ENCODE data around the gene TNS3. TPM values are rescaled to one million over a fixed set of nuclear protein-coding genes. Genes with fewer than 3 reads are reported as not detected.

Gene TNS3
- total RNA-seq, 4 donors from 2014 or later = 34.6 to 52.5 (median 48.6) TPM

GRCh38 chr7:47507522-47507921 lies 74.4 kb downstream of the TNS3 start:
- peaks cover 33 to 67% (median 59%) of the 10 kb centered on the region in 4 donors for H3K4me1 ChIP-seq
- H3K27me3 ChIP-seq = no peaks in the 10 kb centered on the region
- H3K36me3 ChIP-seq = no peaks in the 10 kb centered on the region
- H3K4me3 ChIP-seq = no peak overlapping the region
- no peak for DNase-seq (ENCODE audit: extremely low spot score)
- H3K9me3 ChIP-seq = no peaks in the 10 kb centered on the region
- 85% methylated on average over 4 of the region's 9 CpGs for WGBS
- TF ChIP-seq POLR2AphosphoS5 (IDR thresholded peaks at IDR 0.05) = no peak
- TF ChIP-seq CTCF (IDR thresholded peaks at IDR 0.05) = no peak
- TF ChIP-seq POLR2A (IDR thresholded peaks at IDR 0.05; ENCODE audit: low read depth) = no peak
- TF ChIP-seq EP300 (IDR thresholded peaks at IDR 0.05) = no peak
- intact Hi-C loops (cut with DNase I) = no loop called here
- no peak overlapping the region for H3K27ac ChIP-seq (replicated peaks in 1 of 4)

GRCh38 chr7:47506382-47507339 lies 75.2 kb downstream of the TNS3 start:
- peaks cover 38 to 67% (median 58%) of the 10 kb centered on the region in 4 donors for H3K4me1 ChIP-seq
- H3K27ac ChIP-seq (replicated peaks in 1 of 4) = no peak overlapping the region

GRCh38 chr7:47505312-47506007 lies 76.5 kb downstream of the TNS3 start:
- Histone ChIP-seq H3K36me3 (no peaks in the 10 kb centered on the region), H3K27me3 (no peaks in the 10 kb centered on the region), H3K4me3 (no peak overlapping the region), H3K9me3 (no peaks in the 10 kb centered on the region), H3K27ac (replicated peaks in 1 of 4) (no peak overlapping the region), H3K4me1 (peaks cover 46 to 67% (median 62%) of the 10 kb centered on the region in 4 donors)
- 82% methylated on average over 9 of the region's 12 CpGs for WGBS
- TF ChIP-seq POLR2A (IDR thresholded peaks at IDR 0.05; ENCODE audit: low read depth) (no peak), POLR2AphosphoS5 (IDR thresholded peaks at IDR 0.05) (no peak), EP300 (IDR thresholded peaks at IDR 0.05) (no peak), CTCF (IDR thresholded peaks at IDR 0.05) (no peak)
- DNase-seq (ENCODE audit: extremely low spot score) = no peak
- intact Hi-C loops (cut with DNase I) = no loop called here

More at GRCh38 chr7:47506382-47507339, 75.2 kb downstream of the TNS3 start:
- H3K4me3 ChIP-seq = no peak overlapping the region
- no peaks in the 10 kb centered on the region for H3K9me3 ChIP-seq
- no peak for DNase-seq (ENCODE audit: extremely low spot score)
- no peaks in the 10 kb centered on the region for H3K36me3 ChIP-seq
- intact Hi-C loops (cut with DNase I) = no loop called here
- H3K27me3 ChIP-seq = no peaks in the 10 kb centered on the region
- 58% methylated on average over 13 of the region's 14 CpGs for WGBS
- TF ChIP-seq POLR2A (IDR thresholded peaks at IDR 0.05; ENCODE audit: low read depth) = no peak
- TF ChIP-seq CTCF (IDR thresholded peaks at IDR 0.05) = no peak
- no peak for TF ChIP-seq EP300 (IDR thresholded peaks at IDR 0.05)
- no peak for TF ChIP-seq POLR2AphosphoS5 (IDR thresholded peaks at IDR 0.05)

- peaks cover 50 to 74% (median 67%) of the 10 kb centered on the region in 4 donors for H3K4me1 ChIP-seq
- H3K27ac ChIP-seq (replicated peaks in 1 of 4) = no peak overlapping the region
- WGBS = 93% methylated on average over 14 of the region's 14 CpGs
- intact Hi-C loops (cut with DNase I) = no loop called here
- H3K9me3 ChIP-seq = no peaks in the 10 kb centered on the region
- H3K4me3 ChIP-seq = no peak overlapping the region
- TF ChIP-seq POLR2A (IDR thresholded peaks at IDR 0.05; ENCODE audit: low read depth) (no peak), CTCF (IDR thresholded peaks at IDR 0.05) (no peak), POLR2AphosphoS5 (IDR thresholded peaks at IDR 0.05) (no peak), EP300 (IDR thresholded peaks at IDR 0.05) (no peak)
- no peak for DNase-seq (ENCODE audit: extremely low spot score)
- H3K36me3 ChIP-seq = no peaks in the 10 kb centered on the region
- no peaks in the 10 kb centered on the region for H3K27me3 ChIP-seq
These were observed 77.2 kb downstream of the TNS3 start for GRCh38 chr7:47504551-47505311.
